SK-N-SH (cell line): ENCODE results near the gene CNTNAP5. TPM values are rescaled to one million over a fixed set of nuclear protein-coding genes. Genes with fewer than 3 reads are reported as not detected.

Experiments
- CTCF ChIA-PET: fragments of 300-600, 350-600 bp; formaldehyde crosslinking; extraction: SDS; loops from one replicate; lab custom pipeline; 2021; lab: Yijun Ruan, JAX
- POLR2A ChIA-PET: fragments of 350-600 bp; sonication (Branson Sonifier 250); formaldehyde crosslinking; extraction: SDS; loops from one replicate; lab custom pipeline; 2020; ENCODE audit warnings: antibody characterized with exemption, inconsistent platforms; lab: Yijun Ruan, JAX
- DNase-seq: peaks from one replicate; pipeline ENCODE4 v3.0.0; 2012
- H2AFZ ChIP-seq: fragments of 200-600 bp; sonication (generic); 2 replicates; pipeline ENCODE4 v1.8.1; 2016; ENCODE audit warnings: antibody characterized with exemption, mild to moderate bottlenecking, low read depth
- H3F3A ChIP-seq: fragments of 200-600 bp; sonication (generic); replicated peaks from 2 replicates; pipeline ENCODE3; 2016; ENCODE audit warnings: antibody characterized with exemption, mild to moderate bottlenecking; ENCODE audit not compliant: insufficient read depth
- H3K27ac ChIP-seq, 2 experiments: fragments of 200-500 bp in 1 of 2; fragments of 200-600 bp in 1 of 2; sonication (Bioruptor generic) in 1 of 2; sonication (generic), shearing (Covaris generic) in 1 of 2; 2 replicates each; pipeline versions ENCODE4 v1.5.1 to v1.6.1; 2014 to 2016; ENCODE audit warnings: low read depth in 2 of 2, inconsistent platforms in 1 of 2, low read length in 1 of 2, mild to moderate bottlenecking in 1 of 2, mixed read lengths in 1 of 2
- H3K27me3 ChIP-seq: fragments of 200-600 bp; sonication (generic), shearing (Covaris generic); 2 replicates; pipeline ENCODE4 v1.6.1; 2016; ENCODE audit warnings: mixed run types; ENCODE audit not compliant: insufficient read depth
- H3K36me3 ChIP-seq, 2 experiments: fragments of 200-500 bp in 1 of 2; fragments of 200-600 bp in 1 of 2; sonication (Bioruptor generic) in 1 of 2; sonication (generic) in 1 of 2; replicated peaks in 1 of 2; 2 replicates each; pipeline versions ENCODE3 to v1.5.1; 2014 to 2016; ENCODE audit warnings: low read length in 1 of 2, mild to moderate bottlenecking in 1 of 2; ENCODE audit not compliant: insufficient read depth in 2 of 2, control insufficient read depth in 1 of 2
- H3K4me1 ChIP-seq, 2 experiments: fragments of 200-500 bp in 1 of 2; fragments of 200-600 bp in 1 of 2; sonication (Bioruptor generic) in 1 of 2; sonication (generic), shearing (Covaris generic) in 1 of 2; 2 replicates each; pipeline versions ENCODE4 v1.5.1 to v1.6.1; 2014 to 2016; ENCODE audit warnings: low read depth in 1 of 2, low read length in 1 of 2, mixed run types in 1 of 2; ENCODE audit not compliant: insufficient read depth in 2 of 2, control insufficient read depth in 1 of 2
- H3K4me2 ChIP-seq: fragments of 200-600 bp; sonication (generic), shearing (Covaris generic); 2 replicates; pipeline ENCODE4 v1.6.1; 2017; ENCODE audit warnings: mixed run types
- H3K4me3 ChIP-seq, 2 experiments: fragments of 200-500 bp in 1 of 2; fragments of 200-600 bp in 1 of 2; sonication (Bioruptor generic) in 1 of 2; sonication (generic), shearing (Covaris generic) in 1 of 2; 2 replicates each; pipeline versions ENCODE4 v1.5.1 to v1.8.1; 2014 to 2016; ENCODE audit warnings: low read depth in 2 of 2, inconsistent platforms in 1 of 2, low read length in 1 of 2, mild to moderate bottlenecking in 1 of 2, mixed read lengths in 1 of 2, moderate library complexity in 1 of 2
- H3K79me2 ChIP-seq: fragments of 200-600 bp; sonication (generic); 2 replicates; pipeline ENCODE4 v1.8.1; 2017; ENCODE audit warnings: mild to moderate bottlenecking; ENCODE audit not compliant: insufficient read depth
- H3K9ac ChIP-seq: fragments of 200-600 bp; sonication (generic); 2 replicates; pipeline ENCODE4 v1.6.1; 2017; ENCODE audit warnings: mixed run types
- H3K9me2 ChIP-seq: fragments of 200-600 bp; sonication (generic); 2 replicates; pipeline ENCODE4 v1.6.1; 2017; ENCODE audit warnings: mixed run types
- H3K9me3 ChIP-seq: fragments of 200-600 bp; sonication (generic); 2 replicates; pipeline ENCODE4 v1.6.1; 2017; ENCODE audit warnings: mixed run types, mild to moderate bottlenecking, moderate library complexity
- H4K20me1 ChIP-seq: fragments of 200-600 bp; sonication (generic); 2 replicates; pipeline ENCODE4 v1.6.1; 2017; ENCODE audit warnings: mild to moderate bottlenecking, mixed run types; ENCODE audit not compliant: insufficient read depth
- CHD2 ChIP-seq: fragments of 150-350 bp; IDR thresholded peaks from 2 replicates; pipeline ENCODE4 v1.6.1; 2018; ENCODE audit warnings: low read length; ENCODE audit not compliant: partially characterized antibody
- ELF1 ChIP-seq: IDR thresholded peaks from 2 replicates; pipeline ENCODE4 v1.4.0; 2012
- EP300 ChIP-seq, 2 experiments: IDR thresholded peaks; 2 replicates each; pipeline versions ENCODE4 v1.4.0 to v1.6.1; 2012; ENCODE audit warnings: borderline replicate concordance in 1 of 2, low read depth in 1 of 2, low read length in 1 of 2
- FOSL2 ChIP-seq: IDR thresholded peaks from 2 replicates; pipeline ENCODE4 v1.4.0; 2012; ENCODE audit warnings: low read depth, mild to moderate bottlenecking, moderate library complexity, borderline replicate concordance
- GATA2 ChIP-seq: sonication (generic); formaldehyde crosslinking; IDR thresholded peaks from 2 replicates; pipeline ENCODE4 v1.5.0; 2020; ENCODE audit warnings: mild to moderate bottlenecking, missing genetic modification reagents
- NRF1 ChIP-seq: IDR thresholded peaks from 2 replicates; pipeline ENCODE4 v1.6.1; 2012; ENCODE audit warnings: low read depth, mild to moderate bottlenecking, low read length
- PBX3 ChIP-seq: IDR thresholded peaks from 2 replicates; pipeline ENCODE4; 2012
- RAD21 ChIP-seq: IDR thresholded peaks from 2 replicates; pipeline ENCODE4 v1.6.1; 2012; ENCODE audit warnings: mild to moderate bottlenecking, low read length
- RCOR1 ChIP-seq: fragments of 150-350 bp; IDR thresholded peaks from 2 replicates; pipeline ENCODE4 v1.6.1; 2017; ENCODE audit warnings: antibody characterized with exemption, low read length
- SMC3 ChIP-seq: IDR thresholded peaks from 2 replicates; pipeline ENCODE4 v1.6.1; 2012; ENCODE audit warnings: low read depth, low read length, improper control_type of control experiment
- TAF1 ChIP-seq: IDR thresholded peaks from 2 replicates; pipeline ENCODE4 v1.6.1; 2012; ENCODE audit warnings: low read depth, mild to moderate bottlenecking, low read length, moderate library complexity, borderline replicate concordance
- TCF12 ChIP-seq: IDR thresholded peaks from 2 replicates; pipeline ENCODE4 v1.4.0; 2012
- TEAD4 ChIP-seq: IDR thresholded peaks from 2 replicates; pipeline ENCODE4 v1.4.0; 2012; ENCODE audit warnings: mild to moderate bottlenecking, borderline replicate concordance; ENCODE audit not compliant: insufficient read depth
- WGBS: methylation state at CpG from one replicate; pipeline ENCODE4 v1.1.6; 2017; ENCODE audit warnings: low lambda C conversion rate; 5-methylcytosine and 5-hydroxymethylcytosine counted together
- polyA plus RNA-seq, 3 experiments: library from polyadenylated mRNA; depleted of rRNA; stranded (reverse); fragments of >200 nt; gene quantifications; 2 replicates each; pipeline ENCODE4 v1.2.3, GENCODE V29; 2012
- TF ChIP-seq, protein P1 (sequence below): fragments of 150-350 bp; IDR thresholded peaks from 2 replicates; pipeline ENCODE4 v1.6.1; 2016; ENCODE audit warnings: mild to moderate bottlenecking, low read depth, low read length
- TF ChIP-seq, protein P2 (sequence below): fragments of 150-350 bp; IDR thresholded peaks from 2 replicates; pipeline ENCODE4 v1.6.1; 2017; ENCODE audit warnings: antibody characterized with exemption, low read length, low read depth, borderline replicate concordance

The CNTNAP5 gene
- polyA plus RNA-seq, 1 of the 3 experiments (the other 2 are of a cell fraction): 0.08 TPM

DNA sequence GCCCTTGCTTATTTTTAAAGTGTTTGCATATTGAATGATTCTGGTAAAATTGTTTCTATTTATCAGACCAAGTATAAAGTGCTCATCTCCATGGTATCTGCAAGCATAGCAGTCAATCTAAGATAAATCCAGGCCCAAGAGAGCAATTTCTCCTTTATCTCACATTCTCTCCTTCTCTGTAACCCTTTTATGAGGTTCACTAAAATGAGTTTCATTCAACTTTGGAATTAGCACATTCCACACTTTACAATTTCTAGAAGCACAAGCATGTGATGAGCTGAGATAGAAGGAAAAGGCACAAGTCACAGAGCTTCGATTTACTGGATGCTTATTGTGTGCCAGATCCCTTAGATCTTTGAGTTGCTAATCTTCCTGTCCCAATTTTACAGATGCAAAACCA, 97.3 kb downstream of the CNTNAP5 start:
- no peak overlapping the region for H2AFZ ChIP-seq
- ChIA-PET CTCF (no interaction called here), POLR2A (no interaction called here)
- no peaks in the 10 kb centered on the region for H3F3A ChIP-seq
- H3K9me2 ChIP-seq: no peaks in the 10 kb centered on the region
- H3K9ac ChIP-seq: no peak overlapping the region
- TF ChIP-seq GATA2: no peak
- no peak for TF ChIP-seq TEAD4
- TF ChIP-seq PBX3: no peak
- no peak for TF ChIP-seq CHD2
- TF ChIP-seq TAF1: no peak
- no peak for TF ChIP-seq FOSL2
- TF ChIP-seq, protein P1, sequence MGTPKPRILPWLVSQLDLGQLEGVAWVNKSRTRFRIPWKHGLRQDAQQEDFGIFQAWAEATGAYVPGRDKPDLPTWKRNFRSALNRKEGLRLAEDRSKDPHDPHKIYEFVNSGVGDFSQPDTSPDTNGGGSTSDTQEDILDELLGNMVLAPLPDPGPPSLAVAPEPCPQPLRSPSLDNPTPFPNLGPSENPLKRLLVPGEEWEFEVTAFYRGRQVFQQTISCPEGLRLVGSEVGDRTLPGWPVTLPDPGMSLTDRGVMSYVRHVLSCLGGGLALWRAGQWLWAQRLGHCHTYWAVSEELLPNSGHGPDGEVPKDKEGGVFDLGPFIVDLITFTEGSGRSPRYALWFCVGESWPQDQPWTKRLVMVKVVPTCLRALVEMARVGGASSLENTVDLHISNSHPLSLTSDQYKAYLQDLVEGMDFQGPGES: no peak
- no peak for TF ChIP-seq TCF12
- TF ChIP-seq RAD21: no peak
- TF ChIP-seq, protein P2, sequence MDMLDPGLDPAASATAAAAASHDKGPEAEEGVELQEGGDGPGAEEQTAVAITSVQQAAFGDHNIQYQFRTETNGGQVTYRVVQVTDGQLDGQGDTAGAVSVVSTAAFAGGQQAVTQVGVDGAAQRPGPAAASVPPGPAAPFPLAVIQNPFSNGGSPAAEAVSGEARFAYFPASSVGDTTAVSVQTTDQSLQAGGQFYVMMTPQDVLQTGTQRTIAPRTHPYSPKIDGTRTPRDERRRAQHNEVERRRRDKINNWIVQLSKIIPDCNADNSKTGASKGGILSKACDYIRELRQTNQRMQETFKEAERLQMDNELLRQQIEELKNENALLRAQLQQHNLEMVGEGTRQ: no peak
- TF ChIP-seq NRF1: no peak
- no peak for TF ChIP-seq RCOR1
- no peak for TF ChIP-seq ELF1
- no peak for TF ChIP-seq SMC3
- H3K4me3 ChIP-seq: no peak overlapping the region
- no peaks in the 10 kb centered on the region for H4K20me1 ChIP-seq
- no peak for DNase-seq
- no peaks in the 10 kb centered on the region for H3K27me3 ChIP-seq
- no peaks in the 10 kb centered on the region for H3K9me3 ChIP-seq
- 27% methylated on average over 1 of the region's 1 CpG for WGBS
- H3K4me1 ChIP-seq: no peaks in the 10 kb centered on the region
- no peaks in the 10 kb centered on the region for H3K79me2 ChIP-seq
- H3K4me2 ChIP-seq: no peak overlapping the region
- no peaks in the 10 kb centered on the region for H3K36me3 ChIP-seq
- H3K27ac ChIP-seq: no peak overlapping the region

- ChIA-PET CTCF (no interaction called here), POLR2A (interaction anchor here (0.6 kb wide), 1 partner anchor 13 kb away, joined by 3 read pairs; no protein-coding TSS in a partner anchor)
- Histone ChIP-seq H3K9ac (no peak overlapping the region), H3K4me3 (no peak overlapping the region), H3K27me3 (no peaks in the 10 kb centered on the region), H3K27ac (no peak overlapping the region), H3K4me1 (no peaks in the 10 kb centered on the region; a peak in 1 of 4 replicates), H3F3A (no peaks in the 10 kb centered on the region), H4K20me1 (no peaks in the 10 kb centered on the region), H3K9me3 (no peaks in the 10 kb centered on the region), H3K36me3 (no peaks in the 10 kb centered on the region), H3K4me2 (no peak overlapping the region), H3K9me2 (no peaks in the 10 kb centered on the region), H3K79me2 (no peaks in the 10 kb centered on the region), H2AFZ (no peak overlapping the region)
- DNase-seq: no peak
- 0 out of 4 replicates have a peak, but pooled peaks of 1 of the 2 experiments have one; percentile 7 for TF ChIP-seq EP300 (IDR thresholded peaks at IDR 0.05; ENCODE audit: borderline replicate concordance in 1 of 2, low read depth in 1 of 2, low read length in 1 of 2)
- TF ChIP-seq GATA2: 0 out of 2 replicates have a peak, but pooled peaks have one; percentile 12
- no peak for TF ChIP-seq RCOR1
- WGBS: 25% methylated on average over 5 of the region's 5 CpGs
Observed at GRCh38 chr2:124131276-124131675, 106.2 kb downstream of the CNTNAP5 start.
